ENCODE measurements around the gene SCAMP1. TPM values are rescaled to one million over a fixed set of nuclear protein-coding genes. Genes with fewer than 3 reads are reported as not detected.

Gene SCAMP1, protein sequence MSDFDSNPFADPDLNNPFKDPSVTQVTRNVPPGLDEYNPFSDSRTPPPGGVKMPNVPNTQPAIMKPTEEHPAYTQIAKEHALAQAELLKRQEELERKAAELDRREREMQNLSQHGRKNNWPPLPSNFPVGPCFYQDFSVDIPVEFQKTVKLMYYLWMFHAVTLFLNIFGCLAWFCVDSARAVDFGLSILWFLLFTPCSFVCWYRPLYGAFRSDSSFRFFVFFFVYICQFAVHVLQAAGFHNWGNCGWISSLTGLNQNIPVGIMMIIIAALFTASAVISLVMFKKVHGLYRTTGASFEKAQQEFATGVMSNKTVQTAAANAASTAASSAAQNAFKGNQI
- 13.5 and 17.8 TPM in 2 replicates for total RNA-seq

DNA sequence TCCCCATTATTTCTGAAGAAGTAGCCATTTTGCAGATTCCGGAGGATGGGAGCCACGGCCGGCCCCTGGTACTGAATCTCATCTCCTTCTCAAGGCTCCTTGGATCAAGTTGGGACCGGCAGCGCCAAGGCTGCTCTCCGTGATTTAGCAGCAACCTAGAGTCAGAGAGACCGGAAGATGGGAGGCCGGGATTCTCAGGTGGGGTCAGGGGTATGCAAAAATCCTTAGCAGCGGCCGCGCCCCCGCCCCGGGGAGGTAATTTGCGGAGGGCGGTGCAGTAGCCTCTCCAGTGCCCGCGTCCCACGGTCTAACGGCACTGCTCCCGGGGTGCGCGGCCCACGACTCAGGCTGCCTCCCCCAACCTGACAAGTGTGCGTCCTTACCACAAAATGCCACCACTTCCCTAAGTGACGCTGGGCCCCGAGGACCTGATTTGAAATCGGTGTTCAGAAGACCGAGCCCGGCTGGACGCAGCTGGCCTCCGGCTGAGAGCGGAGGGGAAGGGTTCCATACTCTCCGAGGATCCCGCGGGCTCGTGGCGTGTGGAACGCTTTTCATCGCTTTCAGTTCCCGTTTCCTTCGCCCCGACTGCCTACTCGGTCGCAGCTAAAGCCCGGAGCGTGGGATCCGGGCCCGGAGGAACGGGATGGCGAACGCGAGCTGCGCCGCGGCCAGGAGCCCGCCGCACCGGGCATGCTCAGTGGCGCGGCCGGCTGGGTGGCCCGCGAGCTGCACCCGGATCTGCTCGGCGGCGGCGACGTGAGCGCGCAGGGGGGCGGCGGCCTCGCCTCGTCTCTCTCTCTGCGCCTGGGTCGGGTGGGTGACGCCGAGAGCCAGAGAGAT lies at the start of gene SCAMP1:
Gene SCAMP1, plus strand, starts transcription at position 787 of the 843 bp plus-strand sequence. Its CDS starts 55 bp downstream, at position 842.
- intact Hi-C loops (cut with micrococcal nuclease), result loop anchor here (1.0 to 10.0 kb wide), 9 partner anchors 66 to 1632 kb away; partner anchors contain the start of genes AGGF1, AP3B1, HOMER1 and JMY

GRCh38 chr5:78317515-78317914 lies 42.9 kb upstream of the SCAMP1 start:
- intact Hi-C loops (cut with micrococcal nuclease), result no loop called here

DNA sequence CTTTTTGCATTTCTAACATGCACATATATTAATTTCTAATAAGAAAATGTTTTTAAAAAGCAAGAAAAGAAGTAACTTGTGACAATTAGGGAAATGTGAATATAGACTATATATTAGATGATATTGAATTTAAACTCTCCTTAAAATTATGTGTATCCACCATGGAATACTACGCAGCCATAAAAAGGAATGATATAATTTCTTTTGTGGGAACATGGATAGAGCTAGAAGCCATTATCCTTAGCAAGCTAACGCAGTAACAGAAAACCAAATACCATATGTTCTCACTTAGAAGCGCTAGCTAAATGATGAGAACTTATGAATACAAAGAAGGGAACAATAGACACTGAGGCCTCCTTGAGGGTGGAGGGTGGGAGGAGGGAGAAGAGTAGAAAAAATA lies 42.1 kb upstream of the SCAMP1 start:
- intact Hi-C loops (cut with micrococcal nuclease), result no loop called here

DNA sequence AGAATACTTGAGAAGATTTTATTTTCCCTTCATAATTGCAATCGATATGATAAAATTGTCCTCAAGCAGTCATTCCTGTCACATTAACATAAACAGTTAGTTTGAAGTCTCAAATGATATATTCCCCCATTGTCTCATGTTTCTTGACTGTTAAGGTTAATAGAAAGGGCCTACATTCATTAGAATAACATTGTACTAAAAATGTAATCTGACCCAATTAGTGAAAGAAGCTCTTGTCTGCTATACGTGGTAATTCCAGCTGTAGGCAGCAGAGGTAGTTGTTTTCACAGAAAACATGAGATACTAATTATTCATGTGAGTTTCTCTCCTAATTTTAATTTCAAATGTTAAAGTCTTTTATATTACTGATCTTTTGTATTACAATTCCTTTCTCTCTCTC lies 40.0 kb upstream of the SCAMP1 start:
- intact Hi-C loops (cut with micrococcal nuclease), result loop anchor here (2.0 to 5.0 kb wide), 2 partner anchors 212 to 642 kb away; no protein-coding TSS in a partner anchor

GRCh38 chr5:78323241-78323640 lies 37.2 kb upstream of the SCAMP1 start:
- intact Hi-C loops (cut with micrococcal nuclease), result loop anchor here (5.0 kb wide), 1 partner anchor 639 kb away; no protein-coding TSS in a partner anchor

GRCh38 chr5:78326930-78327329 lies 33.5 kb upstream of the SCAMP1 start:
- intact Hi-C loops (cut with micrococcal nuclease), result no loop called here

DNA sequence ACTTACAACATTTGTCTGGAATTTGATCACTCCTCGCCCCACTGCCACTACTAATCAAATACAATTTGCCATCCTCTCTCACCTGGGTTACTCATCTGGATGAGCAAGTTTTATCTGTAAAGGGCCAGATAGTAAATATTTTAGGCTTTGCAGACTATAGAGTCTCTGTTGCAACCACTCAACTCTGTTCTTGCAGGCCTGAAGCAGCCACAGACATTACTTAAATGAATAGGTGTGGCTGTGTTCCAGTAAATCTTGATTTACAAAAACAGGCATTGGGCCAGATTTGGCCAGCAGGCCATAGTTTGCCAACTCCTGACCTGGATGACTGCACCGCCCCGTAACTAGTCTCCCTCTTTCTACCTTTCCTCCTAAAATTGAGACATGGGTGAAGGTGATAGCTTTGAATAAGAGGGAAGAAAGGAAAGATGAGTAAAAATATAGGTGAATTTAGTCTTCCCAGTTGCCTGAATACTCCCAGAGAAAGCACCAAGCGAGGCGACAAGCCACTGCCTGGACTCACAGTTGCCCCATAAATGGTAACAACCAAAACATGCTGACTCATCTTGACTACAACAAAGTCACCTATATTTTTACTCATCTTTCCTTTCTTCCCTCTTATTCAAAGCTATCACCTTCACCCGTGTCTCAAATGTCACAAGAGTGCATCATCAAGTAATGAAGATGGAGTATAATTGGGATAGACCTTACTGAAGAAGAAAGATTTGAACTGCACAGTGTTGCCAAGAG lies 32.5 kb upstream of the SCAMP1 start:
- intact Hi-C loops (cut with micrococcal nuclease), result no loop called here

DNA sequence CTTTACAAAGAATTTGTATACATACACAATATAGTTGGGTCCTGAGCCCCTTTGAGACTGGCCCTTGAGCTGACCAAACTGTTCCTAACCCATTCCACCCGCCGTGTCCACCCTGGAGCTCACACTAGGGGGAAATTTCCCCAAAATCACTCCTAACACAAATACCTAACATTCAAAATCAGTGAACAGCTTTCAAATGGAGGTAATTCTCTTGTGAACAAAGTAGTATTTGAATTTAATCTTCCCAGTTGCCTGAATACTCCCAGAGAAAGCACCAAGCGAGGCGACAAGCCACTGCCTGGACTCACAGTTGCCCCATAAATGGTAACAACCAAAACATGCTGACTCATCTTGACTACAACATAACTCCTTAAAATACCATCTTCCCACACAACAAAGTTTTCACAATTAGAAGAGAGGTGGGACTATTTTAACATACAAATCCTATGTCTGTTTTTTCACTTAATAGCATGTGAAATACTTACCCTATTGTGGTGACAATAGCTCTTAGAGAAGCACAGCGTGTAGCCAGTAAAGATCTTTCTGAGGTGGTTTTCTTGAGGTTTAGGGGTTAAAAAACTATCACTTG lies 31.7 kb upstream of the SCAMP1 start:
- intact Hi-C loops (cut with micrococcal nuclease), result no loop called here

DNA sequence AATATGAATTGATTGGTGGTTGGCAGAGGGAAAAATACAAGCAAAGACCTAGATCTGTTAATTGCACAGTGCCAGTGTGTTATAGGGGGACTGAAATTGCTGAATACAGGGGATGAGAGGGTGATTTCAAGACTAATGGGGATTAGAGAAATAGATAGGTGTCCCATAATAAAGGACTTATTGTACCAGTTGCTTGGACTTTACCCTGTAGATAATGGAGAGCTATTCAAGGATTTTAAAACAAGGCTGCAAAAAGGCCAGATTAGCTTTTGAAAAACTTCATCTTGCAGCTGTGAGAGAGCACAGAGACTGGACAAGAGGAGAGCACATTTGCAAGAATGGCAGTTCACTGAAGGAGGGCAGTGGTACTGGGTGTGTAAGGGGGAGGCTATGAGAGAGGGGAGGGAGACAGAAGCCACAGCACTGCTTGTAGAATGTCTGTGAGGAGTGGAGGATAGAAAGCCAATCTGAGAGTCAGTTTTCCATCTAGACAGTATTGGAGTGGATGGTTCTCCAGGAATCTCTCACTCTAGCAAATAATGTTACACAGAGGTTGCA lies 28.8 kb upstream of the SCAMP1 start:
- intact Hi-C loops (cut with micrococcal nuclease), result no loop called here

DNA sequence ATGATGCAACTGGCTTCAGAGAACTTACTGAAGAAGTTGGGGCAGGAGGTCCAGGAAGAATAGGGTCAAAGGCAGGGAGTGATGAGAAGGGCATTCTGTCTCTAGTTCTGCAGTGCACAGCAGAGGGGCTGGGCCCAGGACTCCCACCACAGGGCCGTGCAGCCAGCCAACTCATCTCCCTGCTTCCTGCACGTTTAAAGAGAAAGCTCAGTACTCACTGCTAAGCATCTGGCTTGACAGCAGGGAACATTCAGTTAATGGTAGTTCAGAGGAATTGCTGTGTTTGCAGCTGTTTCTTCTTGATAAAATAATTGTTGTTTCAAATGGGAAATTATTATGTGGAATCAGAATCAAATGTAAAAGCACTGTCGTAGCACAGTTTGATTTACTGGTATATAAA lies 25.6 kb upstream of the SCAMP1 start:
- intact Hi-C loops (cut with micrococcal nuclease), result no loop called here

- intact Hi-C loops (cut with micrococcal nuclease), result no loop called here
Measured at GRCh38 chr5:78335976-78336375, 24.4 kb upstream of the SCAMP1 start.

GRCh38 chr5:78336698-78337097 lies 23.7 kb upstream of the SCAMP1 start:
- intact Hi-C loops (cut with micrococcal nuclease), result no loop called here

DNA sequence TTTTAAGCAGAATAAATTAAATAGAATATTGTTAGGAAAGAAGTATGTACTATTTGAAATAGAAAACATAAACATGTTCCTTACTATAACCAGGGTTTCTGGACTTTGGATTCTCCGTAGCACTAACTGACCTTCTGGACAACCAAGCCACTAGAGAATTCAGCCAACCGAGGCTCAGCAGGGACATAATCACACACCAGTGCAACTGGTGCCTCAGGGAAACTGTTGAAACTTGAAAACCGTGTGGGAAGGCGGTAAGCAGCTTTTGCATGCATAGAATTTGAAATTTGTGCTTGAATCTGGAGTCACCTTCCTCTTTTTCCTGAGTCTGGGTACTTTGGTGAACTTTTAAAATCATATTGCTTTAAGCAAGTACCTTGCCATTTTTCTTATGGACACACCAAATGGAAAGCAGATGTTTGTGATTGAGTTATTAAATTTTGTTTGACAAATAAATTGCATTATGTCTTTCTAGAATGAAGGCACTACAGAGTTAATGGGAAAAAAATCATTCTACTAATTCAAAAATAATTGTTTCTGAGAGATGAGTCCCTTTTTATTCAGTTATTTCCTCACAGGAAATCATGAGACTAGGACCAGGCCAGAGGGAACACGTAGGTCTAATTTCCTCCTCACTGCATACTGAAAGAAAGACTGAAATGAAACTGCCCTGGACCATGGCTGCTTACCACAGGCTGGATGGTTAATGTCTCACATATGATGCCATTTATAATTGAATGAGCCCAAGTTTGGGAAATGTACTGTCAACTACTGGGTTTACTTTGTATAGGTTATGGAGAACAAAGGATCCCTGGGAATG lies 20.6 kb upstream of the SCAMP1 start:
- intact Hi-C loops (cut with micrococcal nuclease), result no loop called here

DNA sequence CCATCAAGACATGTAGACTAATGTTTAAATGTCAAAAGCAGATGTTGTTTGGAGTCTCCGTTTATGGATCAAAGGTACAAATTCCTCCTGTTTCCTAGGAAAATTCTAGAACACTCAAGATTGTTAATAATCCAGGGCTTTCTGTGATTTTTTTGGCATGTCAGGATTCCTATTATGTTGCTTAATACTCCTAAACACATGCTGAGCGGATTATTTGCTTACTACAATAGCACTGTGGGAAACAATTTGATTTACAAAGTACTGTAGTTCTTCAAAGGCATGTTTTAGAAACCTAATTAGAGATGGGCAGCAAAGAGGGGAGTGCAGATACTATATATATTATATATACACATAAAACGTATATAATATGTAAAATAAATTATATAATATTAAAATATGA lies 19.0 kb upstream of the SCAMP1 start:
- intact Hi-C loops (cut with micrococcal nuclease), result no loop called here

DNA sequence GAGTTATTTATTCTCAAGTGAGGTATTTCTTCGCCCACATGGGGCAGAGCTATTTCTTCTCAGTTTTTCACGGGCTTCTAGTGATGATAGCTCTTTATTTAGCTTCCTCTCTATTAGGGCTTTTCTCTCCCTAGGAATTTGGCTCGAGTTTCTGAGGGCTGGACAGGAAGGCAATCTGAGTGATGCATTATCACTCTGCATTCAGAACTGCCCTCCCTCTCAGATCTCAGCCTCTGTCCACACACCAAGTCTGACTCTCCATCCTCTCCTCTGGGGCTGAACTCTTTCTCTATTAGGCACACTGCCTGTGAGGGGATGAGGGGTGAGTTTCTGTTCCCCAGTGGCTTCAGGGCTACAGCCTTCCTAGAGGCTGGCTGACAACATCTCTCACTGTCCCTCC lies 14.9 kb upstream of the SCAMP1 start:
- intact Hi-C loops (cut with micrococcal nuclease), result no loop called here

GRCh38 chr5:78353520-78353919 lies 6.9 kb upstream of the SCAMP1 start:
- intact Hi-C loops (cut with micrococcal nuclease), result loop anchor here (10.0 kb wide), 1 partner anchor 1209 kb away; no protein-coding TSS in a partner anchor

- intact Hi-C loops (cut with micrococcal nuclease), result loop anchor here (10.0 kb wide), 1 partner anchor 1209 kb away; no protein-coding TSS in a partner anchor
Measured at GRCh38 chr5:78354066-78354670, 6.2 kb upstream of the SCAMP1 start.

GRCh38 chr5:78355561-78355960 lies 4.9 kb upstream of the SCAMP1 start:
- intact Hi-C loops (cut with micrococcal nuclease), result loop anchor here (10.0 kb wide), 1 partner anchor 1211 kb away; no protein-coding TSS in a partner anchor

- intact Hi-C loops (cut with micrococcal nuclease), result loop anchor here (10.0 kb wide), 1 partner anchor 1215 kb away; no protein-coding TSS in a partner anchor
Measured at GRCh38 chr5:78359455-78359830, 974 bp upstream of the SCAMP1 start.
